ENCODE data around the gene RFT1.
"Not testable (repeated sequence)": the region's sequence is repeated elsewhere in the genome, so short reads cannot be mapped to it uniquely, and the experiment has no call there.

The RFT1 gene

GRCh38 chr3:53065841-53066480 is 64.3 kb downstream of the RFT1 start:
- DNase-seq: no peak

DNA sequence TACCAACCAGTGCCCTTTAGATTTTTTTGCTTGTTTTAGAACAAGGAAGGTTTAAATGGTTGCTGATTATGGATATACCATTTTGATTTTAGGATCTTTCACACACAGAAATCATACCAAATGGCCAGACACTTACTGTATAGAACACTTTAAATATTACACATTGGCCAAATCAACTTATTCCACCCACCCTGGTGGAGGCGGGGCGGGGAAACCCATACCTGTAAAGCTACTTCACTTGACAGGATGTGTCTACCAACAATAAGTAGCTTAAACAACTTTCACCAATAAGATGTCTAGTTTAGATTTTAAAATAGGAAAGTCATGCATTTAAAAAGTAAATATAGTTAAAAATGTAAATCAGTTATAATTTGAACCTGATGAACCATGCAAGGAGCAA is 67.3 kb downstream of the RFT1 start:
- DNase-seq: no peak

DNA sequence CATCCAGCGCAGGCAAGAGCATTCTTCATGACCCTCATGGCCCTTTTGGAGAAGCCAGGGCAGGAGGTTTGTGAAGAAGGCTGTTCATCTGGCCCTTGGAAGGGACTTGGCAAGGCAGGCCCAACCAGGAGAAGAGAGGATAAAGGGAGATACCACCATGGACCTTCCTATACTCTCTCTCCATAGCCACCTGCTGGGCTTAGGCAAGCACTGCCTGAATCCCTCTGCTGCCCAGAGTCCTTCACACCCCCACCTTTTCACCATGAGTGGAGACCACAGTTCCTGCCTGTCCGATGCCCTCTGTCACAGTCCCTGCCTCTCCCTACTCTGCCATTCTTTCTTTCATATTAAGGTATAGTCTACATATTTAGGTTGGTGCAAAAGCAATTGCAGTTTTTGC is 73.8 kb downstream of the RFT1 start:
- peak in 1 of 2 experiments; percentile 50 for DNase-seq

DNA sequence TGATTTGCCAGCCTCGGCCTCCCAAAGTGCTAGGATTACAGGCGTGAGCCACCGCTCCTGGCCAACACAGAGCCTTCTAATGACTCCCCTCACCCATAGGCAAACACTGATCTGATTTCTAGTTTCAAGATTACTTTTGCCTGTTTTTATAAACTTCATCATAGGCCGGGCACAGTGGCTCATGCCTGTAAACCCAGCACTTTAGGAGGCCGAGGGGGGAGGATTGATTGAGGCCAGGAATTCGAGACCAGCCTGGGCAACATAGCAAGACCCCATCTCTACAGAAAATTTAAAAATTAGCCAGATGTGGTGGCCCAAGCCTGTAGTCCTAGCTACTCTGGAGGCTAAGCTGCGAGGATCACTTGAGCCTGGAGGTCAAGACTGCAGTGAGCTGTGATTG is 76.0 kb downstream of the RFT1 start:
- DNase-seq: not testable (repeated sequence)

DNA sequence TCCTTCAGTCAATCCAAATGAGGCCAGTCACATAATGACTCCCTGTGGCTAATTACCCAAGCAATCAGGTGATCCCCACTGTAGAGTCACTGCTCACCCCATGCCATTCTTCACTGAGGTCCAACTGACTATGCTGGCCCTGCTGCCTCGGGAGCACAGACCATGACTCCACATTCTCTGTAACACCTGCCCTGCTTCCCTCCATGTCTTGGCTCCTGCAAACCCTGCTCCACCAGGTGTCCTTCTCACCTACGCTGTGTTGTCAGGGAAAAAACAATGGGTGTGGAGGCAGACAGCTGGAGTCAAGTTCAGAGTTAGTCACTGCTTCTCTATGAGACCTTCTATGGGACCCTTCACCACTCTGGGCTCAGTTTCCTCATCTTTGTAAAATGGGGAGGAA is 78.3 kb downstream of the RFT1 start:
- DNase-seq: peak in 1 of 2 experiments; percentile 41

GRCh38 chr3:53049987-53050386 is 80.2 kb downstream of the RFT1 start:
- no peak for DNase-seq

DNA sequence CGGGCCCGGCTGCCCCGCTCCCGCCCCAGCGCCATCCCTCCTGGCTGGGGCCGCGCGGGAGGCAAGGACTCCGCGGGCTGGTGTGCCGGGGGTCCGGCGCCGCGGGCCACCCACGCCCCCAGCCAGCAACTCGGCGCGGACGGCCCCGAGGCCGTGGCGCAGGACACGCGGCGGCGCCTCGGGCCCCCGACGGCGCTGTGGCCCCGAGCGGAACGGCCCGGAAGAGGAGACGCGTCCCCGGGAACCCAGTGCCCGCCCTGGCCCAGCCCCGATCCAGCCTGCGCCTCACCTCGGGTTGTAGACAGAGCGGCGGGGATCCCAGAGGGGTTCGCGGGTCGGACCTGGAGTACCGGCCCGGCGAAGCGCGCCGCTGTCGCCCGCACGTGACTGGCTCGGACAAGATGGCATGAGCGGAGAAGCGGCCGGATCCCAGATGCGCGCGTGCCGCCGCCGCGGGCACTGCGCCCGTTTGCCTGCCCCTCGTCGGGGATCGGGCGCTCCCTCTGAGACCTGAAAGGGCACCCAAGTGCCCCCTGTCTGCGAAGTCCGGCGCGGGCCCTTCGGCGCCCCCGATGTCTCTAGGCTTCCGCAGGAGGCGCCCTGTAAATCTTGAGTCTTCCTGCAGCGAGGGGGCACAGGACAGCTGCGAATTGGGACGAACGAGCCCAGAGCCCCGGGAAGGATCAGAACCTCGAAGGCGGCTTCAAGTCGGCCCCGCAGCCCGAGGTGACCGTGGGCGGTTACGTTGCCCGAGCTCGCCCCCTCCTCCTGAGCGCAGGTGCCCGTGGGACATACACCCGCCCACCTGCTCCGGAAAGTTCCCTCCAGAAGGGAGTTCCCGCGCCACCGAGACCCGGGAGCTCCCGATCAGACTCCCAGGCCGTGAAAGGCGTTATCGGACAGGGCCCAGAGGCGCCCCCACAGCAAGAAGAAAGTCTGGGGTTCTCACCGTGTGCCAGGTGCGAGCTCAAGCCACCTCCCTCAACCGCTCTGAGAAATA is 83.8 kb downstream of the RFT1 start:
- peak in 1 of 2 experiments; percentile 69 for DNase-seq

GRCh38 chr3:53045518-53046170 is 84.6 kb downstream of the RFT1 start, which contains the start of gene SFMBT1:
Gene SFMBT1, minus strand, starts transcription at chr3:53046073. Its CDS starts 76,945 bp downstream, at chr3:52969128.
- peak in 1 of 2 experiments; percentile 83 for DNase-seq

DNA sequence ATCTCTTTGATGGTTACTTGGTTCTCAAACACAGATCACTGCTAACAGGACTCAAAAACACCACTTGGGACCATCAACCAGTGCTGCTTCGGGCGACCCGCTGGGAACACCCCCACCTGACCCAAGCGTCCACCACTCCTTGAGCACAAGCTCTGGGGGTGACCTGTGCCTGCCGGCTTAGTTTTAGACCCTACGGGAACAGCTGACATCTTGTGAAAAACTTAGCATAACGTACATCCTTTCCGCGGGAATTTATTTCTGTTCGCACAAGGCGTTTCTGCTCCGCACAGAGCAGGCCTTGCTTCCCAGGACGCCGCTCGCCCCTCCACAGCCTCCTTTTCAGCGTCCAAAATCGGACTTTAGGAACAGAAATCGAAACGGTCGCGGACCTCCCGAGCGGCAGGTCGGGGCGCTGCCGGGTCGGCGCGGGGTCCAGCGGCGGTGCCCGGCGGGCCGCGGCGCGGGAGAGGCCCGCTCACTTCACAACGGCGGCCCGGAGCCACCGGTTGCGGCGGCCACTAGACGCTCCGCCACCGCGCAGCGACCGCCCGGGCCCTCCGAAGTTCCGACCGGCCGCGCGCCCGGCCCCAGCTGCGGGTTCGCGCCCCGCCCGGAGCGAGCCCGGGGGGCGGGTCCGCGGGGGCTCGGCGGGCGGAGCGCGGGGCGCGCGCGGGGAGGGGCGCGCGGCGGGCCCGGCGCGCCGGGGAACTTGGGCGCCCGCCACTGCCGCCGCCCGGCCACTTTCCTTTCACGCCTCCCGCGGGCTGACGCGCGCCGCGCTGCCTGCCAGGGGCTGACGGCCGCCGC is 85.3 kb downstream of the RFT1 start:
- peak in 1 of 2 experiments; percentile 73 for DNase-seq

- peak in 1 of 2 experiments; percentile 41 for DNase-seq
Measured at GRCh38 chr3:53044371-53044710, 85.9 kb downstream of the RFT1 start.

GRCh38 chr3:53043738-53044137 is 86.5 kb downstream of the RFT1 start:
- no peak for DNase-seq

DNA sequence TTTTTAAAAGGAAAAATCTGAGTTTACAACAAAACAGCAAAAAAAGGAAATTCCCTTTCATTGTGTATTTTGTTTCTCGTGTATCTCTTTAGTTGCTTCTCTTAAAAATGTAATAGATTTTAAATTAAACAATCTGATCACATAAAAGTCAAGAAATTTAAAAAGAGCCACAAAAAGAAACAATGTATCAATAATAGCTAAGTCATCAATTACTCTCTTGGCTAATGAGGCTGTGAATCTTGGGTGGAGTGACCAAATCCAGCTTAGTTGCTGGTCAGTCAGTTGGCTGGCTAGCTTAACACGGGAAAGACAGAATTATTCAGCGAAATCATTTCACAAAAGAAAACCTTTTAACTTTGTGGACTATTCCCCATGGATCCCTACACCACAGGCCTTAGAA is 87.6 kb downstream of the RFT1 start:
- DNase-seq: no peak

DNA sequence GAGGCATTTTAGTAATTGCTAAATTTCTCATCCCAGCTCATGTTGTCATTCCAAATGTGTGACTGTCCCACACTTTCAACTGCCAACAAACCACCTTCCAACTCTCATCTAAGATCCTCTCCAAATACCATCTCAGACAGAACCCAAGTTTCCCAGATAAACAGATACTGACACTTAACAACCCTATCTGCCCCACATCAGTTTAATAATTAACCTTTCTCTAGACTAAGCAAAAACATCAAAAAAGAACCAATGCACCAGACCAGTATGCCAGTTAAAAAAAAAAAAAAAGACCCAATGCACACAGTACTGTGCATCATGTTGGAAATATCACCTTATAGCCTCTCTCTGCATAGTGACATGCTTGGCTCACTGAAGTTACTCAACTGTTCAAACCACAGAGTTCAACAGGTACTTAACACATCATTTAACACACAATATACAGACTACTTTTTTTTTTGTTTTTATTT is 89.8 kb downstream of the RFT1 start:
- DNase-seq: no peak

- no peak for DNase-seq
Measured at GRCh38 chr3:53039376-53039752, 90.9 kb downstream of the RFT1 start.

DNA sequence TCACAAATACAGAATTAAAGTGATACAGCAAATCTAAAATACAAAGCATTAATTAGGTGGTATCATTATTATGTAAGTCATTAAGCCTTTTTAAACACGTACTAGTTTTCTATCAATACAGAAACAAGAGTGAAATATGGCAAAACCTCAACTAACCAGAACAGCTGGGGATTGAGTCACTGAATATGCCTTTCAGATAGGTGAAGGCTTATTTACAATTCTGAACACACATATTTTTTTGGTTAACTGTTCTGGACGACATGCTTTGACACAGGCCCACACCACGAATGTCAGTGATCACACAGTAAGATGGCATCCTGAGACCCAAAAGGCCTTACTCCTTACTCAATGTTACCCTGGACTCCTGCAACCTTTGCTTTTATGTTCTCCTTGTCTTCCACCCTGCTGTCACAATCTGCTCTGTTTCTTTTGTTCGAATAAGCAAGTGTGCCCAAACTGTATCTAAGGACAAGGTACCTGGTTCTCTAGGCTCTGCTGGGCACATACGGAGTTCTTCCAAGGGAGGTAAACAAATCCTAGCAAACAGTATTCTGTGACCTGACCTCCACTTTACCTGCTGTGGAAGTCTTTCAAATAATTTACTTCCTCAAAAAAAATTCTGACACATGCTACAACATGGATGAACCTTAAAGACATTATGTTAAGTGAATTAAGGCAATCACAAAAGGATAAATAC is 91.4 kb downstream of the RFT1 start:
- DNase-seq: no peak

Data from NCI-H526 (cell line).